HL-60/S4 treated with phorbol 12-myristate 13-acetate at 8.2 ng/mL for 4 days and 3 days (cell line): ENCODE results near the gene ZNF583.

Experiments
- in situ Hi-C: fragments of 300-500 bp; cut with MboI; formaldehyde crosslinking; loops from 2 replicates; pipeline ENCODE4 v1.15.0; 2022; ENCODE audit warnings: low sequenced_read_pairs

The ZNF583 gene

DNA sequence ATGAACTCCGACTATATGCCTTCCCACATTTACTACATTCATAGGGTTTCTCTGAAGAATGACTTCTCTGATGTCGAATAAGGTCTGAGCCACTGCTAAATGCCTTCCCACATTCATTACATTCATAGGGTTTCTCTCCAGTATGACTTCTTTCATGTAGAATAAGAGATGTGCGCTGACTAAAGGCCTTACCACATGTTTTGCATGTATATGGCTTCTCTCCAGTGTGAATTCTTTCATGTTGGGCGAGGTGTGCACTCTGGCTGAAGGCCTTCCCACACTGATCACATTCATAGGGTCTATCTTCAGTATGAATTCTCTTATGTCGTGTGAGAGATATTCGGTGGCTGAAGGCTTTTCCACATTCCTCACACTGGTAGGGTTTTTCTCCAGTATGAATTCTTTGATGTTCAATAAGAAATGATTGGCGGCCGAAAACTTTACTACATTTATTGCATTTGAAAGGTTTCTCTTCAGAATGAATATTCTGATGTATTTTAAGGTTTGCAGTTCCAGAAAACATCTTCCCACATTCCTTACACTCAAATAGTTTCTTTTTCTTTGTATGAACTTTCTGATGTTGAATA, 37.2 kb downstream of the ZNF583 start:
- in situ Hi-C loops: no loop called here

DNA sequence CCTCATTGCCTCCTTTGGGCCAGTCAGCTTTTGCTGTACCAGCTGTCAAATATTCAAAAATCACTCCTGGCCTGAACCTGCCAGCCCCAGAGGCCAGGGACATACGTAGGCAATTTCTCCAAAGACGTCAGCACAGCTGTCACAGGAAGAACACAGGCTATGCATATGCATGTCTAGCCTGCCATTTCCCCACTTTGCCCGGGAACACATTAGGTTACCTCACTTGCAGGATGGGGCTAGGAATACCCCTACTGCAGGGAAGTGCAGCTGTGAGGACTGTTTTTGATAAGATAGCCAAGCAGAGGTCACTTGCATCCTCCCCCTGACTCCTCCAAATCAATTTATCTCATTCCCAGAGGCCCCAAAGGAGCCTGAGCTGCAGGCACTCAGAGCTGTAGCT, 70.2 kb downstream of the ZNF583 start:
- in situ Hi-C loops: no loop called here

DNA sequence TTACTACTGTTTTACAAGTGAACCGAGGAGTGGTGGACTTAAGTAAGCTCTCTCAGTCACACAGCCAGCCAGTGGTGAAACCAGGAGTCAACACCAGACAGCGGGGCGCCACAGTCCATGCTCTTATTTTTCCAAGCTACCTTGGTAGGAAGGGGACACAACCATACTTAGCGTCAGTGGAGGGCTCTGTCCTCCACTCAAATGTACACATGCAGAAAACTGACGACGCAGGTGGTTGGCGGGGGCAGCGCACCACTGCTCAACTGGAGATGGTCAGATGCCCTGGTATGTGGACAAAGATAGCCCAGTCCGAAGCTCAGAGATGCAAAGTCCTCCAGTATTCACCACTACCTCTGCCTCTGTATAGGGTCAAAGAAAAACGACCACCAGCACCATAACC, 72.0 kb downstream of the ZNF583 start:
- in situ Hi-C loops: no loop called here
